Activated naive CD4-positive, alpha-beta T cell treated with anti-CD3 and anti-CD28 coated beads, Interleukin-2, amount 50 U/mL, for 24 hours (primary cell): ENCODE data around the gene ELFN2.
"Not testable (repeated sequence)": the region's sequence is repeated elsewhere in the genome, so short reads cannot be mapped to it uniquely, and the experiment has no call there.

Source experiments
- H3K27ac Mint-ChIP-seq: one replicate; pipeline ENCODE4 v1.8.0; 2021; ENCODE audit warnings: mild to moderate bottlenecking, mixed read lengths
- H3K27me3 Mint-ChIP-seq: one replicate; pipeline ENCODE4 v1.8.0; 2021; ENCODE audit warnings: mixed read lengths
- H3K36me3 Mint-ChIP-seq: one replicate; pipeline ENCODE4 v1.8.0; 2021; ENCODE audit warnings: mixed read lengths
- H3K4me1 Mint-ChIP-seq: one replicate; pipeline ENCODE4 v1.8.0; 2021; ENCODE audit warnings: mixed read lengths
- H3K4me3 Mint-ChIP-seq: one replicate; pipeline ENCODE4 v1.8.0; 2021; ENCODE audit warnings: mild to moderate bottlenecking, mixed read lengths
- H3K9me3 Mint-ChIP-seq: one replicate; pipeline ENCODE4 v1.8.0; 2021; ENCODE audit warnings: mixed read lengths

ELFN2 gene, protein sequence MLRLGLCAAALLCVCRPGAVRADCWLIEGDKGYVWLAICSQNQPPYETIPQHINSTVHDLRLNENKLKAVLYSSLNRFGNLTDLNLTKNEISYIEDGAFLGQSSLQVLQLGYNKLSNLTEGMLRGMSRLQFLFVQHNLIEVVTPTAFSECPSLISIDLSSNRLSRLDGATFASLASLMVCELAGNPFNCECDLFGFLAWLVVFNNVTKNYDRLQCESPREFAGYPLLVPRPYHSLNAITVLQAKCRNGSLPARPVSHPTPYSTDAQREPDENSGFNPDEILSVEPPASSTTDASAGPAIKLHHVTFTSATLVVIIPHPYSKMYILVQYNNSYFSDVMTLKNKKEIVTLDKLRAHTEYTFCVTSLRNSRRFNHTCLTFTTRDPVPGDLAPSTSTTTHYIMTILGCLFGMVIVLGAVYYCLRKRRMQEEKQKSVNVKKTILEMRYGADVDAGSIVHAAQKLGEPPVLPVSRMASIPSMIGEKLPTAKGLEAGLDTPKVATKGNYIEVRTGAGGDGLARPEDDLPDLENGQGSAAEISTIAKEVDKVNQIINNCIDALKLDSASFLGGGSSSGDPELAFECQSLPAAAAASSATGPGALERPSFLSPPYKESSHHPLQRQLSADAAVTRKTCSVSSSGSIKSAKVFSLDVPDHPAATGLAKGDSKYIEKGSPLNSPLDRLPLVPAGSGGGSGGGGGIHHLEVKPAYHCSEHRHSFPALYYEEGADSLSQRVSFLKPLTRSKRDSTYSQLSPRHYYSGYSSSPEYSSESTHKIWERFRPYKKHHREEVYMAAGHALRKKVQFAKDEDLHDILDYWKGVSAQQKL

DNA sequence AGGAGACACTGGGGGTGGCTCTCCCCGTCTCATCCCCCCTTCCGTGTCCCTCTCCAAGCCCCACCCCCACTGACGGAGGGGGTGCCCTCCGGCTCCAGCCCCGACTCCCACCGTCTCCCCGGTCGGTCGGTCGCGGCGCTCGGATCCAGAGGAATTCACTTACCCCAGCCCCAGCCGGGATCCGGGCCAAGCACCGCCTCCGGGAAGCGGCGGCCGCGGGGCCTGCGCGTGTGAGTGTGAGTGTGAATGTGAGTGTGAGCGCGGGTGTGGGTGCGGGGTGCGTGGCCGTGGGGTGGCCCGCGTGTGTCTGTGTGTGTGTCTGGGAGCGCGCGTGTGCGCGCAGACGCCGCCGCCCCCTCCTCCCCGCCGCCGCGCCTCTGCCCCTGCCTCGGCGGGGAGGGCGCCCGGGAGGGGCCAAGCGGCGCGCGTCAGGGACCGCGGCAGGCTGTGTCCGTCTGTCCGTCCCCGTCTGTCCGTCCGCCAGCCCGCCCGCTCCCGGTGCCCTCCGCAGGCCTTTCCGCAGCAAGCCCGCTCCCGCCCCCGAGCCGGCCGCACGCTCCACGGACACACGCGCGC, at the start of gene ELFN2:
Gene ELFN2 (minus strand): TSS at position 345 of the 576 bp plus-strand sequence. CDS start 51,945 bp downstream, outside the sequence.
- no peaks in the 10 kb centered on the region for H3K36me3 Mint-ChIP-seq
- peaks cover 7% of the 10 kb centered on the region for H3K4me1 Mint-ChIP-seq
- peak within 1 kb of the TSS; percentile 59 for H3K4me3 Mint-ChIP-seq
- H3K27me3 Mint-ChIP-seq, result peaks cover 26% of the 10 kb centered on the region
- peak within 1 kb of the TSS; percentile 59 for H3K27ac Mint-ChIP-seq
- H3K9me3 Mint-ChIP-seq, result no peaks in the 10 kb centered on the region

DNA sequence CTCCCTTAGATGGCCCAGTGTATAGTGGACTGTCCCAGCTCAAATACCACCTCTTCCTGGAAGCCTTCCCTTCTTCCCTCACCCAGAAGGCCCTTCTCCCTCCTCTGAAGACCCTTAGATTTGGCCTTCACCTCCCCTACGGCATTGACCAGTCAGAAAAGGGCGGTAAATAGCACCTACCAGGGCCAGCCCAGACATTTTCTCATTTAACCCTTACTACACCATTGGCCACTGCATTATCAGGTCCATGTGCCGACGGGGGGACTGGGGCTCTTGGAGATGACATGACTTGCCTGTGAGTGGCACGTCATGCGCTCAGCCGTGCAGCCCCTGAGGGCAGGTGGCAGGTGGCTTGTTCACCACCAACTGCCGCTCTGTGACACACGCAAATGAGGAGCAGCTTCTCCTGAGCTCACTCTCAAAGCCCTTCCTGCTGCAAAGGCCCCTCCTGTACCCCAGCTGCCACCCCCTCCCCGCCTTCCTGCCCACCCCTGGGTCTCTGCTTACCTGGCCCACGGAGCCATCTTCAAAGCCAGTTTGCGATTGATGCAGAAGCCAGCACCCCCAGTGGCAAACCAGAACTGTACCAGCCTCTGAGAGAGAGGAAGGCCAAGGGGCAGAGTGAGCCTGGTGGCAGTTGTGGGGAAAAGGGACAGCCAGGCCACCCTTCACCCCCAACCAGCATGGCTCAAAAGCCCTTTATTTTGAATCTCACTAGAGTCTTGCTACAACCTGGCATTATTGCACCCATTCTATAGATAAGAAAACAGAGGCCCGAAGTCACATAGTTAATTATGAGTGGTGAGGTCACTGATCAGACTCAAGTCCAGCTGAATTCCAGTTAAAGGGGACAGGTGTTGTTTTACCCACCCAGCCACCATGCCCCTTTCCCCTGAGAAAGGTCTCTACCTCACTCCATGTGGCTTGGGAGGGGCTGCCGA, 49.4 kb upstream of the ELFN2 start:
- H3K27me3 Mint-ChIP-seq, result no peaks in the 10 kb centered on the region
- H3K4me1 Mint-ChIP-seq, result peaks cover 10% of the 10 kb centered on the region
- no peaks in the 10 kb centered on the region for H3K9me3 Mint-ChIP-seq
- H3K36me3 Mint-ChIP-seq, result peaks cover 4% of the 10 kb centered on the region
- H3K4me3 Mint-ChIP-seq, result no peak overlapping the region
- H3K27ac Mint-ChIP-seq, result peak overlapping the region; percentile 46

DNA sequence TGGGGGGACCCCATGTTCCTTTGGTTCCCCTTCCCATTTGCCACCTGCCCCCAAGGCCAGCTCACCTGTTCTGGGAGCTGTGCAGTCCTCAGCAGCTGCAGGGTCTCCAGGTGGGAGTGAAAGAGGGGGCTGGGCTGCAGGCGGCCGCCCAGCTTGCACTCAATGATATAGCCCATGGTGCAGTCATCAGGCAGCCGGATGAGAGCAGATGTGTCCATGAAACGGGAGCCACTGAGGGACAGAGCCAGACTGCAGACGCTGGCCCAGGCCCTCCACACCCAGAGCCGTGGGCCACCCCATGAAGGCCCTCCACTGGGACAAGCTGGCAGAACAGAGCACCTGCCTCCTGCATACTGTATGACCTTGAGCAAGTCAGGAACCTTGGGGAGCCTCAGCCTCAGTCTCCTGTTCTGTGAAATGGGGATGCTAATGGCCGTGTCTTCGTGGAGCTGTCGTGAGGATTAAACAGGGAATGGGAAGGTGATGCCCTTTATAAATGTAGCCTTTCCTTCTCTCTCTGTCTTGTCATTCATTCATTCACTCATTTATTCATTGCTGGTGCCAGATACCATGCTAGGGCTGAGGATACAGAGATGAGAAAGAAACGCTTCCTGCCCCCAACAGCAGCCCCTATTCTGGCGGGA, 47.3 kb upstream of the ELFN2 start:
- H3K4me1 Mint-ChIP-seq, result no peaks in the 10 kb centered on the region
- H3K27me3 Mint-ChIP-seq, result no peaks in the 10 kb centered on the region
- no peaks in the 10 kb centered on the region for H3K9me3 Mint-ChIP-seq
- H3K36me3 Mint-ChIP-seq, result peaks cover 9% of the 10 kb centered on the region
- H3K4me3 Mint-ChIP-seq, result no peak overlapping the region
- no peak overlapping the region for H3K27ac Mint-ChIP-seq

DNA sequence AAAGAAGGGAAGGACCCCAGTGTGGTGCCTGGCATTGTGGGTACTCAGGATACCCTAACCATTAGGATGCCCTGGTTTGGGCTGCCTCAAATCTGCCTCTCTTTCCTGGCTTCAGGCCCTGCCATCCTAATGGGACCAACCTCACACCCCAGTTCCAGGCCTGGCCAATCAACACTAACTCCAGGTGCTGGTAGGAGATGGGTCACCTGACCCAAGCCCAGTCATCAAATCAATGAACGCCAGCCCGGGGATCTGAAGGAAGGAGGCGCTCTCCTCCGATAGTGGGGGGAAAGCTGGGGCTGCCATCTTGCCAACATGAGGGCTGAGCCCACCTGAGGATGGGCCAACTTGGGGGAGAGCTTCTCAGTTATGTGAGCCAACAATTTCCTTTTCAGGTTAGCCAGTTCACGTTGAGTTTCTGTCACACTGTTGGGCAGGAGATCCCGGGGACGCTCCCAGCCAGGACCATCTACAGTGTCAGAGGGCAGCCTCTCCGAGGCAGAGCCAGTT, 46.2 kb upstream of the ELFN2 start:
- Mint-ChIP-seq H3K4me3 (no peak overlapping the region), H3K27ac (no peak overlapping the region), H3K36me3 (peaks cover 12% of the 10 kb centered on the region), H3K27me3 (no peaks in the 10 kb centered on the region), H3K4me1 (no peaks in the 10 kb centered on the region), H3K9me3 (no peaks in the 10 kb centered on the region)

DNA sequence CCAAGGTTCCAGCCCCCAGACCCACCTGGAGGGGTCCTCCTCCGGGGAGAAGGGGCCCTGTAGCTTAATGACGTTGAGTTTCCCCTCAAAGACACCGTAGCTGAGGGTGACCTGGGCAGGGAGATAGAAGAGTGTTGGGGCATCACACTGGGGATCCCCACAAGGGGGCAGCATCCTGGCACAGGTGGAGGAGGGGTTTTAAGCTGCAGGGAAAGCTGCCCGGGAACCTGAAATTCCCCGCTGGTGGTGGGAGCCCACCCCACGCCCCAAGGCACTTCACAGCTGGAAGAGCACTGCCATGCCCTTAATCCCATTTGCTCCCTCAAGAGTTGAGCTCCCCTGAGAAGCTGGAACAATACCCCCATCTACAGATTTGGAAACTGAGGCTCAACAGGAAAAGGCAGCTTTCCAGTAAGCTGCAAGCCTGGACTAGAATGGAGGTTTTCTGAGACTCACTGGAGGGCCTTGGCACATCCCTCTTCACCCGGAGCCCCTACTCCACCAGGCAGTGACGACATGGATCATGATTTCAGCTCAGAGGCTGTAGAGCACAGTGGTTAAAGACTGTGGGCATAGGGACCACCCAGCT, 45.2 kb upstream of the ELFN2 start:
- H3K27me3 Mint-ChIP-seq, result no peaks in the 10 kb centered on the region
- no peaks in the 10 kb centered on the region for H3K4me1 Mint-ChIP-seq
- peaks cover 15% of the 10 kb centered on the region for H3K36me3 Mint-ChIP-seq
- no peak overlapping the region for H3K4me3 Mint-ChIP-seq
- H3K27ac Mint-ChIP-seq, result peak overlapping the region; percentile 51
- H3K9me3 Mint-ChIP-seq, result no peaks in the 10 kb centered on the region

DNA sequence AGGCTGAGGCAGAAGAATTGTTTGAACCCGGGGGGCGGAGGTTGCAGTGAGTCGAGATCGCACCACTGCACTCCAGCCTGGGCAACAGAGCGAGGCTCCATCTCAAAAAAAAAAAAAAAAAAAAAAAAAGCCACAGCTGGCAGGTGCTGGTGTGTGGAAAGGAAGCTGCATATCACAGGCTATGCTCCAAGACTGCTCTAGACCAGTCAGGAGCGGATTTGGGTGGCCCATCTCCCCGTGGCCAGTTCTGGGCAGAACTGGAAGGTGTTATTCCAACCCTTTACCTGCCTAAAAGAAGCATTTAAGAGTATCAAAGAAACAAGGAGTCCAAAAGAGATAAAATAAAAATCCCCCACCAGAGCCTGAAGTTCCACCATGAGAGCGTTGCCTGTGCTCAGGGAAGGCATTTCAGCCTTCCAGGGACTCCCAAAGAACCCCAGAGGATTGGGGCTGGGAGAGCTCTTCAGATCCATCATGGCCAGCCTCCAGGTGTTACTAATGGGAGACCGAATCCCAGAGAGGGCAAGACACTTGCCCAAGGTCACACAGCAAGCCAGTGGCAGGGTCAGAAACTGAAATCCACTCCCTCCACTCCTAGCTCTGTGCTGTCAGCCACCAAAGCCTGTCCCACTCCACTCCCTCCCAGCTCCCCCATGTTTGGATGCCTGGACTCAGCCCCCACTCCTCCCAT, 44.6 kb upstream of the ELFN2 start:
- Mint-ChIP-seq H3K27ac (peak overlapping the region; percentile 51), H3K36me3 (peaks cover 15% of the 10 kb centered on the region)

DNA sequence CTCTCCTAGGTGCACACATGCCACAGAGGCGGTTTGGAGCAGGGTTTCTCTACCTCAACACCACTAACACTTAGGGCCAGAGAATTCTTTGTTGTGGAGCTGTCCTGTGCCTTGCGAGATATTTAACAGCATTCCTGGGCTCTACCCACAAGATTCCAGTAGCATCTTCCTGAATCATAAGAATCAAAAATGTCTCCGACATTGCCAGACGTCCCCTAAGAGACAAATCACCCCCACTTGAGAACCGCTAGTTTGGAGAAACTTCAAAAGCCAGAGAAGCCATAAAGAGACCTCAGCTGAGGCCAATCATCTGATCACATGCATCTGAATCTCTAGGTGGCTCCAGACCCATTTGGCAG, 42.8 kb upstream of the ELFN2 start:
- H3K9me3 Mint-ChIP-seq, result no peaks in the 10 kb centered on the region
- H3K27ac Mint-ChIP-seq, result no peak overlapping the region
- no peaks in the 10 kb centered on the region for H3K27me3 Mint-ChIP-seq
- no peak overlapping the region for H3K4me3 Mint-ChIP-seq
- H3K4me1 Mint-ChIP-seq, result peaks cover 3% of the 10 kb centered on the region
- H3K36me3 Mint-ChIP-seq, result peaks cover 17% of the 10 kb centered on the region

More for the DNA sequence above, 44.6 kb upstream of the ELFN2 start:
- Mint-ChIP-seq H3K4me1 (no peaks in the 10 kb centered on the region), H3K4me3 (no peak overlapping the region), H3K9me3 (no peaks in the 10 kb centered on the region), H3K27me3 (no peaks in the 10 kb centered on the region)

DNA sequence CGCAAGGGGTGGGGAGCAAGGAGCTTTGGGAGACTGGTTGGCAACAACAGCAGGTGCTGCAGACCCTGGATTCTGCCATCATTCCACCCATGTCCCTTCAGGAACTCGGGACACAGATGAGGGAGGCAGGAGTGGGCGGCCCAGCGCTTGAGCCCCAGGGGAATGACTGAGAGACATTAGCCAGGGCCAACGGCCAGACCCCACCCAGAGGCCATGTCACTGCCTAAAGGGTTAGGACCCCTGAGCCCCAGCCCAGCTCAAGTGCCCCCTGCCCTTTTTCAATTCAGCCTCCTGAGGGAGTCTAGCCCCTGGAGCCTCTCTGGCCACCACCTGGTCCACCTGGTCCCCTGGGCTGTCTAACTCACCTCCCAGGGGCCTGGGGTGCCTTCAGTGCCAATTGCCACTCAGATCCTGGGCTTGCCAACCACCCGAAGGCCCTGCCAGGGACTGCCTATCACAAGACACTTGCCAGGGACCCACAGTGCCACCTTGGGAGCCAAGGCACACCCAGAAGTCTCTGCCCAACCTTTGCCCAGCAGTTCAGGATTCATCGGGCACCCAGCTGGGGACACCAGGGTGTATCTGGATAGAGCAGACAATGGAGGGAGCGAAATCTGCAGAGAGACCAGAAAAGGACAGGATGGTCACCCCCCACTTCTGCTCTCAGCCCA, 42.3 kb upstream of the ELFN2 start:
- no peaks in the 10 kb centered on the region for H3K27me3 Mint-ChIP-seq
- no peaks in the 10 kb centered on the region for H3K9me3 Mint-ChIP-seq
- no peak overlapping the region for H3K27ac Mint-ChIP-seq
- peaks cover 17% of the 10 kb centered on the region for H3K36me3 Mint-ChIP-seq
- peaks cover 5% of the 10 kb centered on the region for H3K4me1 Mint-ChIP-seq
- H3K4me3 Mint-ChIP-seq, result no peak overlapping the region

DNA sequence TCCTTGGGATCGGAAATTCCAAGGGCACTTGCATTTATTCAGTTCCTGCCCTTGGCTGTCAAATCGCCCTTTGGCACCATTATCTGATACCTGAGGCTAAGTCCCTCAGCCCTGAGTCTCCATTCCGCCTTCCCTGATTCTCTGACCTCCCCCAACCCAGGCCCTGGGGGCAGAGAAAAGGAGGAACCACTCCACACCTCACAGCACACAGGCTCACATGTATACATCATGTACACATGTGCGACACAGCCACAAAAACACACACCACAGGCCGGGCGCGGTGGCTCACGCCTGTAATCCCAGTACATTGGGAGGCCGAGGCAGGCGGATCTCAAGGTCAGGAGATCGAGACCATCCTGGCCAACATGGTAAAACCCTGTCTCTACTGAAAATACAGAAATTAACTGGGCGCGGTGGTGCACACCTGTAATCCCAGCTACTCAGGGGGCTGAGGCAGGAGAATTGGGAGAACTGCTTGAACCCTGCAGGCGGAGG, 41.0 kb upstream of the ELFN2 start:
- H3K36me3 Mint-ChIP-seq, result peaks cover 17% of the 10 kb centered on the region
- not testable (repeated sequence) for H3K27ac Mint-ChIP-seq, H3K4me1 Mint-ChIP-seq, H3K4me3 Mint-ChIP-seq, H3K9me3 Mint-ChIP-seq, H3K27me3 Mint-ChIP-seq

DNA sequence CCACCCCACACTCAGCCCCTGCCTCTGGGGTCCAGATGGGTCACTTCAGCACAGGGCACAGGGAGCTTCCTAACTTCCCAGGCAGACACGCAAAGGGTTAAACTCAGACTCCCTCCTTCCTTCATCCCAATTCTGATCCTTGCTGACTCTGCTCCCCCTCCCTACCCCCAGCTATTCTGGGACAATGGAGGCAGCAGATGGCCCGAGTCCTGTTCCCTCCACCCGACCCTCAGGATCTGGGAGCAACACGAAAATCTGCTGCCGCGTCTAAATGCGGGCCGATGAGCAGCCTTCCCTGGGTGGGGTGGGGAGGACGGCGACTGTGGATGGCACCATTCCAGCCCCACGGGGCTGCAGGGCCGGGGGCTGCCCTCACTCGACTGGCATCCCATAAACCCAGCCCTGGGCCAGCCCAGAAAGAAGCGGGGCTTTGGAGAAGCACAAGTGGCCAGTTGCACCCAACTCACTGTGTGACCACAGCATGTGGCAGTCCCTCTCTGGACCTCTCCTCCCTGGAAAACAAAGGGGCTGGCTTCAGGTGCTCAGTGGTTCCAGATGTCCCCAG, 40.2 kb upstream of the ELFN2 start:
- Mint-ChIP-seq H3K4me1 (peaks cover 7% of the 10 kb centered on the region), H3K27me3 (no peaks in the 10 kb centered on the region), H3K9me3 (no peaks in the 10 kb centered on the region), H3K27ac (no peak overlapping the region), H3K36me3 (peaks cover 17% of the 10 kb centered on the region), H3K4me3 (no peak overlapping the region)

DNA sequence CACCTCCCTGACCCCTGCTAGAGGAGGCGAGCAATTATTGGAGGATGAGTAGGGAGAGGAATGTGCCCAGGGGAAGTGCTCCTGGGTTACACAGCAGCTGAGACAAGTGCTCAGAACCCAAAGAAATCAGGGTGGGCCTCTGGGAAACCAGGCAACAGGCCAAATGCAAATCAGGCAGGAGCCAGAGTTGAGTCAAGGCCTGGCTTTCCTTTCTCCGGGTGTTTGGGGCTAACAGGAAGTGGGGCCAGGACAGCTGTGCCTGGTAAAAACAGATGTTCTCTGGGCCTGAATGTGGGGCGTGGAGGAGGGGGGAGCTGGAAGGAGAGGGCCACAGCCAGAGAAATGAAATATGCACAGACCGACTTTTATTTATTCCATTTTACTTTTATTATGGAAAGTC, 36.9 kb upstream of the ELFN2 start:
- H3K36me3 Mint-ChIP-seq, result peaks cover 14% of the 10 kb centered on the region
- H3K27me3 Mint-ChIP-seq, result no peaks in the 10 kb centered on the region
- peaks cover 7% of the 10 kb centered on the region for H3K4me1 Mint-ChIP-seq
- H3K27ac Mint-ChIP-seq, result no peak overlapping the region
- no peaks in the 10 kb centered on the region for H3K9me3 Mint-ChIP-seq
- no peak overlapping the region for H3K4me3 Mint-ChIP-seq

DNA sequence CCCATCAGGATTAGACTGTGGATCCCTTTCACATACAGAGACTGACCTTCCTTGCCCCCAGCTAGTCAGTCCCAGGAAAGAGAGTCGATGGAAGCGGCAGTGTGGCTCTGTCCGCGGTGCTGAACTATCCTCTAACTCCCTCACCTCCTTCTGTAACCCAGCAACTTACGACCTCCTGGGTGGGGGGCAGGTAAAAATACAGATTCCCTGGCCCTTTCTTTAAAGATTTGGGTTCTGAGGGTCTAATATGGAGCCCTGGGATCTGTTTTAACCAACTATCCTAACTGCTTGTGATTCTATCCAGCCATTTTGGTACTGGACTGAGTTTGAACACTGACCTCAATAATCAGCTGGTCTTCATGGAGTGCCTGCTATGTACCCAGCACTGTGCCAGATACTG, 35.7 kb upstream of the ELFN2 start:
- no peaks in the 10 kb centered on the region for H3K27me3 Mint-ChIP-seq
- H3K27ac Mint-ChIP-seq, result no peak overlapping the region
- no peaks in the 10 kb centered on the region for H3K9me3 Mint-ChIP-seq
- H3K4me3 Mint-ChIP-seq, result no peak overlapping the region
- peaks cover 7% of the 10 kb centered on the region for H3K4me1 Mint-ChIP-seq
- peaks cover 9% of the 10 kb centered on the region for H3K36me3 Mint-ChIP-seq

DNA sequence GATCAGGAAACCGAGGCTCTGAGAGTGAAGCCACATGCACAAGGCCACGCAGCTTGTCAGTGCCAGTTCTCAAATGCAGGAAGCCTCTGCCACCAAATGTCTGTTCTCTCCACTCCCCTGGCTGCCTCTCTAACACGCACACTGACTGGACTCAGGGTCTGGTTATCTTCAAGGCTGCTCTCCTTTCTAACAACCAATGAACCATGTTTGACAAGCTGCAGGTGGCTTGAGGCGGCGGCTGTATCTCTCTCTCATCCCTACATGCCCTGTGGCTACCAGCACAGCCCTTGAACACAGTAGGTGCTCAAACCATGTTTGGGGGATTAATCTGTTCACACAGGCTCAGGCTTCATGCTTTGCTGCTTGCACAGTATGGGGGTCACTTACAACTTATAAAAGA, 35.2 kb upstream of the ELFN2 start:
- Mint-ChIP-seq H3K27me3 (no peaks in the 10 kb centered on the region), H3K36me3 (peaks cover 7% of the 10 kb centered on the region), H3K27ac (no peak overlapping the region), H3K4me3 (no peak overlapping the region), H3K9me3 (no peaks in the 10 kb centered on the region), H3K4me1 (peaks cover 8% of the 10 kb centered on the region)
